ENCODE measurements around the gene DCHS1.

DCHS1 gene

DNA sequence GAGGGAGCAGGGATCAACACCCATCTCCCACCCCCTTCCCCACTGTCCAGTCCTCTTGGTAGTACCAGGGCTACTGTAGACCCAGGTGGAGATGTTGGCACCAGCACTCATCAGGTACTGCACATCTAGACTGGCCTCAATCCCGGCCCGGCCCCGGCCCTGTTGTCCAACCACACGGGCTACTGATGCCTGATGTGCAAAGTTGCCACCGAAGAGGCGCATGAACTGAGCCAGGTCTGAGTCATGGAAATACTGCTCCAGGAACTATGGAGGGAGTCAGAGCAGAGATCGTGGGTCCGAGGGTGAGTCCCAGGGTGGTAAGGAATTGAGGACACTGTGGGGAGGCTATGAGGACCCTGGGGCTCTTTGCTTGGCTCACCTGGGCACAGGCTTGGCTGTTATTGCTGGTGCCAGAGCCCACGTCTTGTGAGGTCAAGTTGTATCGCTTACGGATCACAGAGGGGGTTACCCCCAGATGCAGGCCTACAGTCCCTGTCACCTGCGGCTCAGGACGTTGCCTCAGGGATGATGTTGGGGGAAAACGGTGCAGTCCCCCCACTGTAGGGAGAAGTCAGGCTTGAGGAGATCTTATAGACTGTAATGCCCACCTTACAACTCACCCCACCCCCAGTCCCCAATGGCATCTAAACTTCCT, 38.9 kb downstream of the DCHS1 start:
- no peak overlapping the region for H3K4me2 ChIP-seq (ENCODE audit: low read length)

GRCh38 chr11:6615882-6616585, 39.6 kb downstream of the DCHS1 start:
- Histone ChIP-seq H4K20me1 (ENCODE audit: control insufficient read depth, insufficient read depth, low read depth, low read length) (no peaks in the 10 kb centered on the region), H3K4me1 (ENCODE audit: control insufficient read depth, low read length) (peaks cover 34% of the 10 kb centered on the region), H3K27ac (ENCODE audit: low read depth, low read length) (no peak overlapping the region), H3K4me3 (ENCODE audit: low read length) (no peak overlapping the region), H3K9me2 (replicated peaks; ENCODE audit: control insufficient read depth, low read length) (no peaks in the 10 kb centered on the region), H3K4me2 (ENCODE audit: low read length) (no peak overlapping the region), H3F3A (ENCODE audit: control insufficient read depth, insufficient read depth) (peaks cover 5% of the 10 kb centered on the region; the same call in 1 of the 2 replicates), H3K79me2 (ENCODE audit: control insufficient read depth, low read length) (peaks cover 14% of the 10 kb centered on the region), H3K9me3 (ENCODE audit: control insufficient read depth, insufficient read depth, low read length) (no peaks in the 10 kb centered on the region), H3K27me3 (ENCODE audit: control insufficient read depth, low read length) (no peaks in the 10 kb centered on the region), H3K36me3 (ENCODE audit: control insufficient read depth, low read length) (peaks cover 8% of the 10 kb centered on the region)
- no peak for TF ChIP-seq CTCF (IDR thresholded peaks at IDR 0.05; ENCODE audit: low read depth, low read length, poor library complexity, severe bottlenecking)
- no peak for TF ChIP-seq EZH2phosphoT487 (IDR thresholded peaks at IDR 0.05; ENCODE audit: borderline replicate concordance, low read length)

More for the DNA sequence above, 38.9 kb downstream of the DCHS1 start:
- Histone ChIP-seq H4K20me1 (ENCODE audit: control insufficient read depth, insufficient read depth, low read depth, low read length) (no peaks in the 10 kb centered on the region), H3F3A (ENCODE audit: control insufficient read depth, insufficient read depth) (peaks cover 5% of the 10 kb centered on the region; the same call in 1 of the 2 replicates), H3K36me3 (ENCODE audit: control insufficient read depth, low read length) (peaks cover under 1% of the 10 kb centered on the region; the same call in 1 of the 2 replicates), H3K27ac (ENCODE audit: low read depth, low read length) (no peak overlapping the region), H3K27me3 (ENCODE audit: control insufficient read depth, low read length) (no peaks in the 10 kb centered on the region), H3K79me2 (ENCODE audit: control insufficient read depth, low read length) (peaks cover 7% of the 10 kb centered on the region), H3K9me3 (ENCODE audit: control insufficient read depth, insufficient read depth, low read length) (no peaks in the 10 kb centered on the region), H3K4me3 (ENCODE audit: low read length) (no peak overlapping the region), H3K4me1 (ENCODE audit: control insufficient read depth, low read length) (peaks cover 31% of the 10 kb centered on the region), H3K9me2 (replicated peaks; ENCODE audit: control insufficient read depth, low read length) (no peaks in the 10 kb centered on the region)
- TF ChIP-seq EZH2phosphoT487 (IDR thresholded peaks at IDR 0.05; ENCODE audit: borderline replicate concordance, low read length) (no peak), CTCF (IDR thresholded peaks at IDR 0.05; ENCODE audit: low read depth, low read length, poor library complexity, severe bottlenecking) (no peak)

DNA sequence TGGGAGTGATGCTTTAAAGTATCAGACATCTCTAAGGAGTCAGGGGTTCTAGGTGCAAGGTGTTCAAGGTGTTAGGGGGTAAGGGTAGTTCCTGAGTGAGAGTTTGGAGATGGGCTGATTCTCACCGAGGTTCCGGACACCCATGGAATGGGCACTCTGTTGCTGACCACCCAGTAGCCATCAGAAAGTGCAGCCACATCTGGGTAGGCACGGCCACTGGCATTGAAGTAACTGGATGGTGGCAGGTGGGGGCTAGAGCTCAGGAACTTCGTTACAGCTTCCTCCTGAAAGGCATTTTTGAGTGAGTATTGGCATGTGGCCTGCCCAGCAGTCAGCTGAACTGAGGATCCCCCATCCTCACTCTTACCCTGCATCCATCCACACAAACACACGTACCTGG, 40.6 kb downstream of the DCHS1 start:
- H3K4me3 ChIP-seq (ENCODE audit: low read length) = no peak overlapping the region
- H4K20me1 ChIP-seq (ENCODE audit: control insufficient read depth, insufficient read depth, low read depth, low read length) = no peaks in the 10 kb centered on the region
- no peaks in the 10 kb centered on the region for H3K27me3 ChIP-seq (ENCODE audit: control insufficient read depth, low read length)
- peaks cover 5% of the 10 kb centered on the region; the same call in 1 of the 2 replicates for H3F3A ChIP-seq (ENCODE audit: control insufficient read depth, insufficient read depth)
- H3K9me3 ChIP-seq (ENCODE audit: control insufficient read depth, insufficient read depth, low read length) = no peaks in the 10 kb centered on the region
- H3K36me3 ChIP-seq (ENCODE audit: control insufficient read depth, low read length) = peaks cover 18% of the 10 kb centered on the region
- H3K27ac ChIP-seq (ENCODE audit: low read depth, low read length) = no peak overlapping the region
- peaks cover 20% of the 10 kb centered on the region for H3K79me2 ChIP-seq (ENCODE audit: control insufficient read depth, low read length)
- peaks cover 41% of the 10 kb centered on the region for H3K4me1 ChIP-seq (ENCODE audit: control insufficient read depth, low read length)
- no peak for TF ChIP-seq CTCF (IDR thresholded peaks at IDR 0.05; ENCODE audit: low read depth, low read length, poor library complexity, severe bottlenecking)
- no peak for TF ChIP-seq EZH2phosphoT487 (IDR thresholded peaks at IDR 0.05; ENCODE audit: borderline replicate concordance, low read length)
- no peak overlapping the region for H3K4me2 ChIP-seq (ENCODE audit: low read length)
- no peaks in the 10 kb centered on the region for H3K9me2 ChIP-seq (replicated peaks; ENCODE audit: control insufficient read depth, low read length)

All from DOHH2 (cell line).